Omental fat pad (tissue), 4 donors: ENCODE data around the gene HOXA7. TPM values are rescaled to one million over a fixed set of nuclear protein-coding genes. Genes with fewer than 3 reads are reported as not detected.

ENCODE experiments used
- ATAC-seq: fragments of 150-250 bp; one replicate; pipeline ENCODE4 v1.9.1; 2016; ENCODE audit warnings: mild to moderate bottlenecking, moderate library complexity; ENCODE audit not compliant: low FRiP score
- DNase-seq: peaks from one replicate; pipeline ENCODE4 v3.0.0-alpha.2; 2019; ENCODE audit warnings: low spot score
- CTCF ChIP-seq, 3 donors: fragments of 450-650 bp; IDR thresholded peaks; one replicate each; pipeline ENCODE4 v1.5.1; 2016 to 2017; ENCODE audit warnings: antibody characterized with exemption in 3 of 3, mild to moderate bottlenecking in 3 of 3, moderate library complexity in 2 of 3
- total RNA-seq, 4 donors: library from RNA; depleted of rRNA; stranded (reverse); fragments of >200 nt; gene quantifications; one replicate each; pipeline ENCODE4 v1.1.0, GENCODE V29; 2016

HOXA7 gene
- total RNA-seq, 4 donors from 2014 or later, result 4.6 to 6.1 (median 5.3) TPM

GRCh38 chr7:27145914-27146412, 10.5 kb downstream of the HOXA7 start:
- TF ChIP-seq CTCF (IDR thresholded peaks at IDR 0.05), result no peak
- no peak for ATAC-seq

GRCh38 chr7:27145165-27145913, 11.1 kb downstream of the HOXA7 start:
- no peak for ATAC-seq
- DNase-seq, result peak; percentile 21
- no peak for TF ChIP-seq CTCF (IDR thresholded peaks at IDR 0.05)

More at GRCh38 chr7:27145914-27146412, 10.5 kb downstream of the HOXA7 start:
- no peak for DNase-seq

- ATAC-seq, result no peak
- DNase-seq, result peak; percentile 21
- TF ChIP-seq CTCF (IDR thresholded peaks at IDR 0.05), result no peak
Observed at GRCh38 chr7:27144781-27145164, 11.7 kb downstream of the HOXA7 start.

GRCh38 chr7:27143950-27144780, 12.3 kb downstream of the HOXA7 start:
- DNase-seq, result peak; percentile 21
- no peak for ATAC-seq
- peak in 1 of 3 donors; percentile 89 for TF ChIP-seq CTCF (IDR thresholded peaks at IDR 0.05)

GRCh38 chr7:27143023-27143949, 13.2 kb downstream of the HOXA7 start, which contains the start of gene HOXA5:
Gene HOXA5 (minus strand): TSS chr7:27143681. CDS start chr7:27143607, 74 bp downstream.
- ATAC-seq (peak; percentile 84), DNase-seq (peak; percentile 58)
- TF ChIP-seq CTCF (IDR thresholded peaks at IDR 0.05), result peak in 1 of 3 donors; percentile 12

GRCh38 chr7:27142580-27143022, 13.9 kb downstream of the HOXA7 start:
- ATAC-seq (no peak), DNase-seq (peak; percentile 24)
- no peak for TF ChIP-seq CTCF (IDR thresholded peaks at IDR 0.05)
